ENCODE measurements around the gene KCNJ9.

Gene KCNJ9

GRCh38 chr1:160083968-160084770, 2.8 kb downstream of the KCNJ9 start:
- TF ChIP-seq CTCF (IDR thresholded peaks at IDR 0.05; ENCODE audit: poor library complexity, severe bottlenecking): peak; percentile 90
- Histone ChIP-seq H3K4me1 (ENCODE audit: insufficient read depth, poor library complexity, severe bottlenecking) (no peaks in the 10 kb centered on the region), H3K9me3 (ENCODE audit: severe bottlenecking) (no peaks in the 10 kb centered on the region), H3K4me3 (ENCODE audit: severe bottlenecking) (peak overlapping the region; percentile 17), H3K27ac (ENCODE audit: poor library complexity, severe bottlenecking) (no peak overlapping the region), H3K36me3 (ENCODE audit: low read depth) (no peaks in the 10 kb centered on the region), H3K27me3 (ENCODE audit: insufficient read depth, poor library complexity, severe bottlenecking) (peaks cover 44% of the 10 kb centered on the region)
- ATAC-seq (ENCODE audit: low read depth): peak; percentile 89
- peak; percentile 82 for DNase-seq (ENCODE audit: low spot score)

GRCh38 chr1:160084771-160085321, 3.5 kb downstream of the KCNJ9 start:
- Histone ChIP-seq H3K36me3 (ENCODE audit: low read depth) (no peaks in the 10 kb centered on the region), H3K4me1 (ENCODE audit: insufficient read depth, poor library complexity, severe bottlenecking) (no peaks in the 10 kb centered on the region), H3K9me3 (ENCODE audit: severe bottlenecking) (no peaks in the 10 kb centered on the region), H3K27ac (ENCODE audit: poor library complexity, severe bottlenecking) (no peak overlapping the region), H3K27me3 (ENCODE audit: insufficient read depth, poor library complexity, severe bottlenecking) (peaks cover 38% of the 10 kb centered on the region), H3K4me3 (ENCODE audit: severe bottlenecking) (no peak overlapping the region)
- DNase-seq (ENCODE audit: low spot score) (no peak), ATAC-seq (ENCODE audit: low read depth) (no peak)
- no peak for TF ChIP-seq CTCF (IDR thresholded peaks at IDR 0.05; ENCODE audit: poor library complexity, severe bottlenecking)

DNA sequence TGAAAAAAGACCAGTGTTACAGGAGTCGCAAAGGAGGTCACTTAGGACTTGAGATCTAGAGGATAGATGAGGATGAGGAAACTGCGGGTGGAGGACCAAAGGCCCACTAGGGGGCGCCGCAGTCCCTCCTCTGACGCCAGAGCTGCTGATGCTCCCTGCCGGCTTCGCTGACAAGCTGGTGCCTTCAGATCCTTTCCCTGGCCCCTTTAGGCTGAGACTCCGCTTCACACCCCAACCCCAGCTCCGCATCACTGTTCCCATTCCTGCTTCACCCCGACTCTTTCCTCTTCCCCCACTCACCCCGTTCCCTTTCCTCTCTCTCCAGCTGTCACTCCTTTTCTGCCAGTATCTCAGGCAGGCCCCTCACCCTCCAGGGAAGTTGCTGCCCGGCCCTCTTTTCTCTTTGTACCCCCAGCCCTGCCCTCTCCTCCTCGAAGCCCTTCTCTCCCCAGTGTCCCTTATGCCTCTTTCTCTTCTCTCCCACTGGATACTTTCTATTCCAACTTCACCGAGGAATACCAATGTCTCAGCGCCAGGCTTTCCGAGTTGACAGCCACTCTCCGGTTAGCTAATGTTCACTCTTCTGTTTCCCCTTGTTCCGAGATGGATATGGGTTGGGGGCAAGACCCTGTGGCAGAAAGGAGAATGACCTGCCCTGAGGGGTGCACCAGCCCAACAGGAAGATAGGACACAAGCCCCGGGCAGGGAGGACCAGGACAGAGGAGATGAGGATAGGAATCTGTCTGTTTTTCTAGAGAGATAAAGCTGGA, 4.5 kb downstream of the KCNJ9 start:
- no peaks in the 10 kb centered on the region for H3K36me3 ChIP-seq (ENCODE audit: low read depth)
- ATAC-seq (ENCODE audit: low read depth) (peak; percentile 22; the same call in 1 of the 3 replicates), DNase-seq (ENCODE audit: low spot score) (no peak)
- no peaks in the 10 kb centered on the region for H3K9me3 ChIP-seq (ENCODE audit: severe bottlenecking)
- H3K4me1 ChIP-seq (ENCODE audit: insufficient read depth, poor library complexity, severe bottlenecking): no peaks in the 10 kb centered on the region
- H3K27ac ChIP-seq (ENCODE audit: poor library complexity, severe bottlenecking): no peak overlapping the region
- H3K4me3 ChIP-seq (ENCODE audit: severe bottlenecking): no peak overlapping the region
- peak; percentile 69 for TF ChIP-seq CTCF (IDR thresholded peaks at IDR 0.05; ENCODE audit: poor library complexity, severe bottlenecking)
- H3K27me3 ChIP-seq (ENCODE audit: insufficient read depth, poor library complexity, severe bottlenecking): peaks cover 27% of the 10 kb centered on the region

- no peak overlapping the region for H3K27ac ChIP-seq (ENCODE audit: poor library complexity, severe bottlenecking)
- no peaks in the 10 kb centered on the region for H3K36me3 ChIP-seq (ENCODE audit: low read depth)
These were observed 5.1 kb downstream of the KCNJ9 start for GRCh38 chr1:160086456-160086892.

More at GRCh38 chr1:160086456-160086892, 5.1 kb downstream of the KCNJ9 start:
- Histone ChIP-seq H3K4me1 (ENCODE audit: insufficient read depth, poor library complexity, severe bottlenecking) (no peaks in the 10 kb centered on the region), H3K4me3 (ENCODE audit: severe bottlenecking) (no peak overlapping the region), H3K9me3 (ENCODE audit: severe bottlenecking) (no peaks in the 10 kb centered on the region), H3K27me3 (ENCODE audit: insufficient read depth, poor library complexity, severe bottlenecking) (peaks cover 21% of the 10 kb centered on the region)
- no peak for DNase-seq (ENCODE audit: low spot score)
- no peak for TF ChIP-seq CTCF (IDR thresholded peaks at IDR 0.05; ENCODE audit: poor library complexity, severe bottlenecking)
- ATAC-seq (ENCODE audit: low read depth): no peak

Measured in RWPE2 (cell line).